BLaER1 treated with 17β-estradiol and CSF1 and Interleukin-3, amounts not matched to agents 10 nM and 100 nM (cell line): Measurements from ENCODE around the gene DCAF16.
"Not testable (repeated sequence)": the region's sequence is repeated elsewhere in the genome, so short reads cannot be mapped to it uniquely, and the experiment has no call there.

Experiments
- H3K27ac ChIP-seq, 11 experiments: shearing (Covaris generic); formaldehyde crosslinking; 2 replicates each; pipeline ENCODE4 v1.8.1; 2022
- H3K27me3 ChIP-seq, 11 experiments: shearing (Covaris generic); formaldehyde crosslinking; 2 replicates each; pipeline ENCODE4 v1.8.1; 2022
- H3K36me3 ChIP-seq, 11 experiments: shearing (Covaris generic); formaldehyde crosslinking; 2 replicates each; pipeline ENCODE4 v1.8.1; 2022
- H3K4me1 ChIP-seq, 10 experiments: shearing (Covaris generic); formaldehyde crosslinking; 2 replicates each; pipeline ENCODE4 v1.8.1; 2022
- H3K4me2 ChIP-seq, 11 experiments: shearing (Covaris generic); formaldehyde crosslinking; 2 replicates each; pipeline ENCODE4 v1.8.1; 2022
- H3K4me3 ChIP-seq, 10 experiments: shearing (Covaris generic); formaldehyde crosslinking; 2 replicates each; pipeline ENCODE4 v1.8.1; 2022
- H3K9ac ChIP-seq, 11 experiments: shearing (Covaris generic); formaldehyde crosslinking; 2 replicates each; pipeline ENCODE4 v1.8.1; 2022
- H3K9me3 ChIP-seq, 11 experiments: shearing (Covaris generic); formaldehyde crosslinking; replicated peaks in 1 of 11; 2 replicates each; pipeline ENCODE4 v1.8.1; 2022
- H4K20me1 ChIP-seq, 11 experiments: shearing (Covaris generic); formaldehyde crosslinking; 2 replicates each; pipeline ENCODE4 v1.8.1; 2022
- Cebpa-rat ChIP-seq, 11 experiments: shearing (Covaris generic); IDR thresholded peaks; 2 replicates each; pipeline ENCODE4 v1.8.1; 2022

DCAF16 gene

DNA sequence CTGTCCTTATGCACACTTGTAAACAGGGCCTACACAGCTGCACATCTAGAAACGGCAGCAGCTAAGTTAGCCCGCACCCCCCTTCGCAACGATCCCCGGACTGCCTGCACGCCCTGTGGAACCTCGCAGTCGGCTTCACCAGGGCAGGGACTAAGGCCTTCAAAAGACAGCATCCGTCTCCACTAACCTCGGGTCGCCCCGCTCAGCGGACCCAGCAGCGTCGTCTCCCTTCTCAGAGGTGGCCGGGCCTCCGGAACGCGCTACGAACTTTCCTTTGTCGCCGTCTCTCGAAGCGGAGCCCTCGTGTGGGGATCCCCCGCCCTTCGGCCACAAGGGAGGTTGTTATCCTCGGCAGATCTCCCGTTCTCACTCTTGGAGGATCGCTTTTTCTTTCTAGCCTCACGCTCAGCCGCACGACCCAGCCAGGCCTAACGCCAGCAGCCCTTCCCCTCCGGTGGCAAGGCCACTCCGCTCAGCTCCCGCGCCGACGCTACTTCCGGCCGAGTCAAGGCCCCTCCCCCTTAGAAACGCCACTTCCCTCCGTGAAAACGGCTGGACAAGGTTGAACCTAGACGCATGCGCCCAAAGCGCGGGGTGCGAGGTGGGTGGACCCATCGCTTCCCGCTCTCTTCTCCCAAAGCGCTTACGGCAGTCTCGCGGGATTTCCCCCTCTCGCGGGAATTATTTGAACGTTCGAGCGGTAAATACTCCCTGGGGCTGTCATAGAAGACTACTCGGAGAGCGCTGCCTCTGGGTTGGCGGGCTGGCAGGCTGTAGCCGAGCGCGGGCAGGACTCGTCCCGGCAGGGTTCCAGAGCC lies at the start of gene DCAF16, which contains the start of gene NCAPG:
Gene DCAF16 (minus strand): TSS at position 498 of the 818 bp plus-strand sequence. CDS start 6,616 bp downstream, outside the sequence.
Gene NCAPG (plus strand): TSS at position 720 of the 818 bp plus-strand sequence. CDS start 99 bp downstream, outside the sequence.
- Histone ChIP-seq H3K27ac (peak within 1 kb of the TSS; percentile 90 to 98 (median 94)), H3K4me1 (peaks cover 25 to 63% (median 39%) of the 10 kb centered on the region in 10 experiments), H4K20me1 (peaks cover 21 to 72% (median 49%) of the 10 kb centered on the region in 11 experiments; a peak in 21 of 22 replicates), H3K4me3 (peak within 1 kb of the TSS; percentile 75 to 96 (median 85)), H3K9ac (peak within 1 kb of the TSS; percentile 93 to 99 (median 96)), H3K9me3 (no peaks in the 10 kb centered on the region), H3K27me3 (no peaks in the 10 kb centered on the region), H3K4me2 (peak within 1 kb of the TSS; percentile 82 to 98 (median 92)), H3K36me3 (peaks cover 0 to 53% (median 33%) of the 10 kb centered on the region in 11 experiments; a peak in 19 of 22 replicates)
- TF ChIP-seq Cebpa-rat (IDR thresholded peaks at IDR 0.05) = no peak

DNA sequence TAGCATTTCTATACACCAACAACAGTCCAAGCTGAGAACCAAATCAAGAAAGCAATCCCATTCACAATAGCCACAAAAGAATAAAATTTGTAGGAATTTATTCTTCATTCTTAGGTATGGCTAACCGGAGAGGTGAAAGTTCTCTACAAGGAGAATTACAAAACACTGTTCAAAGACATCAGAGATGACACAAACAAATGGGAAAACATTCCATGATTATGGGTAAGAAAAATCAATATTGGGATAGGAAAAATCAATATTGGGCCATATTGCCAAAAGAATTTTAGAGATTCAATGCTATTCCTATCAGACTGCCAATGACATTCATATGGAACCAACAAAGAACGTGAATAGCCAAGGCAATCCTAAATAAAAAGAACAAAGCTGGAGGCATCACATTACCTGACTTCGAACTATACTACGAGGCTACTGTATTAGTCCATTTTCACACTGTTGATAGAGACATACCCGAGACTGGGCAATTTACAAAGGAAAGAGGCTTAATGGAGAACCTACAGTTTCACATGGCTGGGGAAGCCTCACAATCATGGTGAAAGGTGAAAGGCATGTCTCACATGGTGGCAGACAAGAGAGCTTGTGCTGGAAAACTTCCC lies 49.3 kb upstream of the DCAF16 start:
- H4K20me1 ChIP-seq = no peaks in the 10 kb centered on the region
- H3K27ac ChIP-seq = no peak overlapping the region
- H3K9me3 ChIP-seq = peaks cover 34 to 39% (median 37%) of the 10 kb centered on the region in 11 experiments
- H3K4me3 ChIP-seq = no peak overlapping the region
- peaks cover 32 to 65% (median 39%) of the 10 kb centered on the region in 11 experiments for H3K36me3 ChIP-seq
- no peaks in the 10 kb centered on the region for H3K4me1 ChIP-seq
- H3K9ac ChIP-seq = no peak overlapping the region
- TF ChIP-seq Cebpa-rat (IDR thresholded peaks at IDR 0.05) = no peak
- no peaks in the 10 kb centered on the region for H3K27me3 ChIP-seq
- no peak overlapping the region for H3K4me2 ChIP-seq

DNA sequence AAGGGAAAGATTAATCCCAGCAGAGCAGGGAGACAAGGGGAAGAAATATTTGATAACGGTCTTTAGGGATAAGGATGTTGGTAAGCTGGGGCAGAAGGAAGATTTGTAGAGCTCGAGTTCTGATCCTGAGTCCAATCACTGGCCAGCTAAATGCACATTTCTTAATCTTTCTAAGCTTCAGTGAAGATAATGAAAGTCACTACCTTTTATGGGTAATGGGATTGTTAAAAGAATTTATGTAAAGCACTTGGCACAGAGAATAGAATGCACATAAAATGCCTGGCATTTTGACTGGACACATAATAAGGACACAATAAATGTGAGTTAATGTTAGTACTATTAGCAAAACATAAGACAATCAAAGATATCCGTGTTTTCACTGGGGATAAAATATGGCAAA lies 43.5 kb upstream of the DCAF16 start:
- Histone ChIP-seq H3K4me2 (no peak overlapping the region), H3K36me3 (0 out of 22 replicates have a peak, but pooled peaks cover 0 to 20% (median 4%) of the 10 kb centered on the region in 11 experiments), H3K27me3 (no peaks in the 10 kb centered on the region), H3K9me3 (peaks cover 0 to 3% (median 0%) of the 10 kb centered on the region in 11 experiments; a peak in 1 of 22 replicates), H3K9ac (no peak overlapping the region), H3K27ac (no peak overlapping the region), H3K4me1 (no peaks in the 10 kb centered on the region), H4K20me1 (no peaks in the 10 kb centered on the region), H3K4me3 (no peak overlapping the region)
- TF ChIP-seq Cebpa-rat (IDR thresholded peaks at IDR 0.05) = no peak

DNA sequence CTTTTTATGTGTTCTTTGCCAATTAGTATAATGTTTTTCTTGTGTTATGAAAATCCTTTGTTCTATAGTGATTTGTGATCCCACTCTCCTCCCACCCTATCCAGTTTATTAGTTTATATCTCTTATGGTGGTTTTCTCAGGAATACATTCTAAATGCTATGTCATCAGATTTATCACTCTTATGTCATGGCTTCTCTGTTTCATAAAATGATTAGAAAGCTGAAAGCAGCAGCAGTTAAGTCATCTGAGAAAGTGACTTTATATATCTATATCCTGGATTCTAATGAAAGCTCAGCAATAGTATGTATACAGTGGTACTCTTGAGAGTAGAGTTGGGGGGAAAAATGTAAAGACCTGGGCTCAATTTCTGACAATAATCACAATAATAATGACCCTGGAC lies 41.4 kb upstream of the DCAF16 start:
- Histone ChIP-seq H3K9ac (no peak overlapping the region), H4K20me1 (no peaks in the 10 kb centered on the region), H3K4me2 (no peak overlapping the region), H3K4me3 (no peak overlapping the region), H3K36me3 (peaks cover 4 to 21% (median 14%) of the 10 kb centered on the region in 11 experiments; a peak in 19 of 22 replicates), H3K9me3 (peaks cover 0 to 11% (median 8%) of the 10 kb centered on the region in 11 experiments; a peak in 16 of 22 replicates), H3K27ac (no peak overlapping the region), H3K4me1 (no peaks in the 10 kb centered on the region), H3K27me3 (no peaks in the 10 kb centered on the region)
- no peak for TF ChIP-seq Cebpa-rat (IDR thresholded peaks at IDR 0.05)

DNA sequence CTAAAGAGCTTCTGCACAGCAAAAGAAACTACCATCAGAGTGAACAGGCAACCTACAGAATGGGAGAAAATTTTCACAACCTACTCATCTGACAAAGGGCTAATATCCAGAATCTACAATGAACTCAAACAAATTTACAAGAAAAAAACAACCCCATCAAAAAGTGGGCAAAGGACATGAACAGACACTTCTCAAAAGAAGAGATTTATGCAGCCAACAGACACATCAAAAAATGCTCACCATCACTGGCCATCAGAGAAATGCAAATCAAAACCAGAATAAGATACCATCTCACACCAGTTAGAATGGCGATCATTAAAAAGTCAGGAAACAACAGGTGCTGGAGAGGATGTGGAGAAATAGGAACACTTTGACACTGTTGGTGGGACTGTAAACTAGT lies 39.7 kb upstream of the DCAF16 start:
- H3K36me3 ChIP-seq = peaks cover under 1 to 34% (median 31%) of the 10 kb centered on the region in 11 experiments; a peak in 21 of 22 replicates
- peaks cover 0 to 18% (median 8%) of the 10 kb centered on the region in 11 experiments; a peak in 16 of 22 replicates for H3K9me3 ChIP-seq
- H3K9ac ChIP-seq, H3K27ac ChIP-seq, H4K20me1 ChIP-seq, H3K4me1 ChIP-seq, H3K4me3 ChIP-seq, H3K4me2 ChIP-seq, H3K27me3 ChIP-seq: not testable (repeated sequence)

DNA sequence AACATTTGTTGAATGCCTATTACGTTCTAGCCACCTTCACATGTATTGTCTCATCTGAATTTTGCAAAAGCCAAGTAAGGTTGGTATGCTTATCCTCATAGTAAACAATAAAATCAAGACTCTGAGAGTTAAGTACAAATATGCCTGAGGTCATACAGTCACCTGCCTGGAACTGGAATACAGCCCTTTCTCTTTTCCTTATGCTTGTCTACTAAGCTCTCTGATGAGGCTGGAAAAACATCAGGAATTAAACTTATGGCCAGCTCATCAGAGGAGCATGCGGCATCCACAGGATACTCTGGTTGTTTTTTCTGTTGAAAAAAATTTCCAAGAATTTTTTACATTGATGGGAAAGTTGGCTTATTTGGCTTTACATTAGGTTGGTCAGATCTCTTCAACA lies 35.7 kb upstream of the DCAF16 start:
- H3K36me3 ChIP-seq = peaks cover 37 to 74% (median 70%) of the 10 kb centered on the region in 11 experiments; a peak in 21 of 22 replicates
- no peak for TF ChIP-seq Cebpa-rat (IDR thresholded peaks at IDR 0.05)
- no peaks in the 10 kb centered on the region for H3K4me1 ChIP-seq
- peaks cover 0 to 18% (median 8%) of the 10 kb centered on the region in 11 experiments; a peak in 16 of 22 replicates for H3K9me3 ChIP-seq
- H3K27me3 ChIP-seq = no peaks in the 10 kb centered on the region
- no peak overlapping the region for H3K27ac ChIP-seq
- H3K4me3 ChIP-seq = no peak overlapping the region
- no peak overlapping the region for H3K4me2 ChIP-seq
- H3K9ac ChIP-seq = no peak overlapping the region
- no peaks in the 10 kb centered on the region for H4K20me1 ChIP-seq

DNA sequence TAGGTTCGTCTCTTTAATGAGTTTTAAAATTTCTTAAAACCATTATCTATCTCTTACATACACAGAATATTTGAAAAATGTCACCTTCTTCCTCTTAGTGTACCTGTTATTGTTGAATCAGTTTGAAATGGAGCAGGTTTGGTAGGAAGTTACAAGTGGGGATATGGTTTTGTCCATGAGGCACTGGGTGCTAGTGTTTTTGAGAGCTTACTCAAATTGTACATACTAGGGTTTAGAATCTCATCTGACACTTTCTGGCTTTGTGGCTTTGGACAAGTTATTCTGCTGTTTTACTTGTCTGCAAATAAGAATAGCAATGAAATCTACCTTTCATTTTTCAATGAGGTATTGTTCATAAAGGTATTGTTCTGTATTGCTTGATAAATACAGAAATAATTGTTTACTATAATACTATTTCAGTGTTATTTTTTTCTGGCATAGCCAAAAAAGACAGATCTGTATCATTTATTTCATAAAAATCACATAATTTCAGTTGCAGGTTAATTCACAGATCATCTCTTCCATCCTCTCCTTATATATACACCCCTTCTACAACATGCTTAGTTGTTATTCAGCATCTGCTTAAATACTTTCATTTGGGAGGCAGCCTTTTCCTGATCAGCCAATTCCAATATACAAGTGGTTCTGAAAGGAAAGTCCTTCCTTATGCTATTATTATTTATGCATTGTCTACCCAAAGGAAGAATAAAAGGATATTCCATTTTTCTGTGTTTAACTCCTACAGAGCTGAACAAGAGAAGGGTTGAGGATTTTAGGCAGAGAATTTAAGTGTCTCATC lies 13.5 kb upstream of the DCAF16 start:
- Histone ChIP-seq H3K4me1 (peaks cover 0 to 4% (median 0%) of the 10 kb centered on the region in 10 experiments; a peak in 1 of 20 replicates), H3K9ac (no peak overlapping the region), H3K4me3 (no peak overlapping the region), H3K4me2 (no peak overlapping the region), H3K9me3 (no peaks in the 10 kb centered on the region), H3K27ac (no peak overlapping the region), H4K20me1 (peaks cover 0 to 10% (median 0%) of the 10 kb centered on the region in 11 experiments; a peak in 3 of 22 replicates), H3K27me3 (no peaks in the 10 kb centered on the region), H3K36me3 (peaks cover 4 to 100% (median 89%) of the 10 kb centered on the region in 11 experiments; a peak in 20 of 22 replicates)
- no peak for TF ChIP-seq Cebpa-rat (IDR thresholded peaks at IDR 0.05)

DNA sequence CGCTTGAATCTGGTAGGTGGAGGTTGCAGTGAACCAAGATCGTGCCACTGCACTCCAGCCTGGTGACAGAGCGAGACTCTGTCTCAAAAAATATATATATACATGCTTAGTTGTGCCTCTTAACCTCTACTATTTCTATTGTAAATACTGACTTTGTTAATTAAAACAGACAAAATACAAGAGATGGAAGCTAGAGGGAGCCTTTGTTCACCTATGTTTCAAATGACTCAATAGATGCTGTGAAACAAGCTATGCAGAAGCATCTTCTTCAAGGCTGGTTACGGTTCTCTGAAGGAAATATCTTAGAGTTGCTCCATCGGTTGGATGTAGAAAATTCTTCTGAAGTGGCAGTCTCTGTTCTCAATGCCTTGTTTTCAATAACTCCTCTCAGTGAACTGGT lies 6.5 kb upstream of the DCAF16 start:
- H3K36me3 ChIP-seq = peaks cover 0 to 92% (median 72%) of the 10 kb centered on the region in 11 experiments; a peak in 18 of 22 replicates

More for the DNA sequence above, 6.5 kb upstream of the DCAF16 start:
- H3K9ac ChIP-seq = no peak overlapping the region
- peaks cover 11 to 30% (median 22%) of the 10 kb centered on the region in 10 experiments; a peak in 19 of 20 replicates for H3K4me1 ChIP-seq
- H3K4me2 ChIP-seq = no peak overlapping the region
- no peaks in the 10 kb centered on the region for H3K27me3 ChIP-seq
- no peak for TF ChIP-seq Cebpa-rat (IDR thresholded peaks at IDR 0.05)
- H3K27ac ChIP-seq = no peak overlapping the region
- no peaks in the 10 kb centered on the region for H3K9me3 ChIP-seq
- peaks cover 0 to 36% (median 22%) of the 10 kb centered on the region in 11 experiments; a peak in 12 of 22 replicates for H4K20me1 ChIP-seq
- H3K4me3 ChIP-seq = no peak overlapping the region
